Left cardiac atrium (tissue), 4 donors: ENCODE measurements around the gene BLNK. TPM values are rescaled to one million over a fixed set of nuclear protein-coding genes. Genes with fewer than 3 reads are reported as not detected.

ENCODE experiments used
- ATAC-seq, 2 donors: fragments of 200-7000 bp; cut with Tn5 transposase; one replicate each; pipeline ENCODE4 v1.9.1; 2020; ENCODE audit warnings: mild to moderate bottlenecking in 2 of 2, moderate library complexity in 2 of 2
- DNase-seq: peaks from one replicate; pipeline ENCODE4 v3.0.0-alpha.2; 2020
- intact Hi-C, 2 donors: fragments of 100-400 bp; cut with DNase I; formaldehyde crosslinking; loops; one replicate each; pipeline versions ENCODE4 v1.14.1 to v1.15.1; 2022 to 2023
- total RNA-seq, 2 donors: library from RNA; stranded (reverse); fragmentation: NEBNext Ultra II Directional; extraction: Animal tissue kit (Norgen Biotek cat#: 25700); gene quantifications; one replicate each; pipeline ENCODE4 v1.2.1, GENCODE V29; 2021
- donor health status: DM: no; HTN: yes; CAD: no.
- donor health status: DM: no; HTN: yes; CAD: no; lungs with severe emphysema.
- donor health status: DM: yes; HTN: yes; CAD: no.
- donor health status: Dilated cardiomyopathy.

The BLNK gene
- total RNA-seq, 2 donors from 2014 or later = 1.2 to 3.4 TPM

- ATAC-seq = no peak
- DNase-seq = no peak
- intact Hi-C loops = loop anchor here (5.0 kb wide), 1 partner anchor 273 kb away; no protein-coding TSS in a partner anchor
These were observed 19.2 kb upstream of the BLNK start for GRCh38 chr10:96290368-96291133.

GRCh38 chr10:96289218-96289910 lies 18.0 kb upstream of the BLNK start:
- intact Hi-C loops = no loop called here
- no peak for ATAC-seq
- no peak for DNase-seq

- intact Hi-C loops = no loop called here
- ATAC-seq (no peak), DNase-seq (no peak)
These were observed 16.8 kb upstream of the BLNK start for GRCh38 chr10:96288151-96288621.

GRCh38 chr10:96287392-96288105 lies 16.2 kb upstream of the BLNK start:
- no peak for ATAC-seq
- no peak for DNase-seq
- intact Hi-C loops = no loop called here

- intact Hi-C loops = no loop called here
- ATAC-seq = no peak
These were observed 14.0 kb upstream of the BLNK start for GRCh38 chr10:96285331-96285752.

GRCh38 chr10:96283756-96284155 lies 12.4 kb upstream of the BLNK start:
- DNase-seq (no peak), ATAC-seq (no peak)
- intact Hi-C loops = no loop called here

More at GRCh38 chr10:96285331-96285752, 14.0 kb upstream of the BLNK start:
- no peak for DNase-seq

GRCh38 chr10:96283351-96283750 lies 12.0 kb upstream of the BLNK start:
- DNase-seq = no peak
- ATAC-seq = no peak
- intact Hi-C loops = no loop called here

- ATAC-seq = no peak
- intact Hi-C loops = no loop called here
- no peak for DNase-seq
These were observed 10.2 kb upstream of the BLNK start for GRCh38 chr10:96281444-96282029.

GRCh38 chr10:96280859-96281258 lies 9.5 kb upstream of the BLNK start:
- ATAC-seq = no peak

GRCh38 chr10:96279191-96279641 lies 7.8 kb upstream of the BLNK start:
- intact Hi-C loops = no loop called here
- ATAC-seq (peak in 1 of 2 donors; percentile 58), DNase-seq (no peak)

More at GRCh38 chr10:96280859-96281258, 9.5 kb upstream of the BLNK start:
- no peak for DNase-seq
- intact Hi-C loops = no loop called here

- ATAC-seq (no peak), DNase-seq (no peak)
- intact Hi-C loops = no loop called here
These were observed 5.5 kb upstream of the BLNK start for GRCh38 chr10:96276831-96277230.

GRCh38 chr10:96276426-96276825 lies 5.1 kb upstream of the BLNK start:
- intact Hi-C loops = no loop called here
- DNase-seq = no peak
- ATAC-seq = peak in 1 of 2 donors; percentile 5

GRCh38 chr10:96275685-96276418 lies 4.5 kb upstream of the BLNK start:
- DNase-seq = peak; percentile 29
- intact Hi-C loops = no loop called here
- peak; percentile 67 to 68 for ATAC-seq

- DNase-seq (no peak), ATAC-seq (no peak)
- intact Hi-C loops = no loop called here
These were observed 1.2 kb upstream of the BLNK start for GRCh38 chr10:96272316-96273280.

- DNase-seq (no peak), ATAC-seq (no peak)
- intact Hi-C loops = no loop called here
These were observed 798 bp downstream of the BLNK start for GRCh38 chr10:96270571-96270970.

- no peak for ATAC-seq
- intact Hi-C loops = no loop called here
- DNase-seq = no peak
These were observed 1.7 kb downstream of the BLNK start for GRCh38 chr10:96269438-96270300.
